IMR-90 (cell line): Measurements from ENCODE around the gene CDK11A. TPM values are rescaled to one million over a fixed set of nuclear protein-coding genes. Genes with fewer than 3 reads are reported as not detected.

Experiments
- ATAC-seq: fragments of 200-7000 bp; cut with Tn5 transposase; 2 replicates; pipeline ENCODE4 v1.9.1; 2020; ENCODE audit warnings: low read depth, mild to moderate bottlenecking, moderate library complexity
- BruUV-seq: library from RNA; stranded (reverse); fragments of 400-500 nt; replicated peaks from 2 replicates; lab custom pipeline; 2021; lab: Mats Ljungman, UMichigan
- CTCF ChIA-PET: fragments of 300-600 bp; formaldehyde crosslinking; extraction: SDS; loops from one replicate; lab custom pipeline; 2021; ENCODE audit warnings: antibody characterized with exemption; lab: Yijun Ruan, JAX
- POLR2A ChIA-PET: fragments of 300-600 bp; sonication (Branson Sonifier 250); formaldehyde crosslinking; loops from one replicate; lab custom pipeline; 2022; ENCODE audit warnings: antibody characterized with exemption; ENCODE audit not compliant: unreplicated experiment; lab: Charles Lee
- DNase-seq: peaks from one replicate; pipeline ENCODE4 v3.0.0; 2013
- H2AFZ ChIP-seq: replicated peaks from 2 replicates; pipeline ENCODE3; 2013; ENCODE audit warnings: low read length, mild to moderate bottlenecking; ENCODE audit not compliant: poor library complexity
- H2AK5ac ChIP-seq: 2 replicates; pipeline ENCODE4 v1.6.1; 2013; ENCODE audit warnings: low read depth, low read length, inconsistent platforms
- H2AK9ac ChIP-seq: replicated peaks from 2 replicates; pipeline ENCODE3; 2013; ENCODE audit warnings: mild to moderate bottlenecking, low read depth, low read length, moderate library complexity; ENCODE audit not compliant: poor library complexity
- H2BK120ac ChIP-seq: 2 replicates; pipeline ENCODE4 v1.6.1; 2013; ENCODE audit warnings: low read depth, low read length, inconsistent platforms
- H2BK15ac ChIP-seq: 3 replicates; pipeline ENCODE4 v1.6.1; 2013; ENCODE audit warnings: low read depth, low read length, inconsistent platforms
- H2BK20ac ChIP-seq: 2 replicates; pipeline ENCODE4 v1.6.1; 2013; ENCODE audit warnings: low read depth, mild to moderate bottlenecking, inconsistent platforms, low read length, moderate library complexity
- H2BK5ac ChIP-seq: 2 replicates; pipeline ENCODE4 v1.6.1; 2013; ENCODE audit warnings: mild to moderate bottlenecking, low read depth, low read length, inconsistent platforms; ENCODE audit not compliant: poor library complexity, severe bottlenecking
- H3K14ac ChIP-seq: replicated peaks from 2 replicates; pipeline ENCODE4 v1.6.1; 2013; ENCODE audit warnings: low read depth, low read length, inconsistent platforms
- H3K18ac ChIP-seq: 2 replicates; pipeline ENCODE4 v1.6.1; 2013; ENCODE audit warnings: low read depth, low read length, control low read depth
- H3K23ac ChIP-seq: 2 replicates; pipeline ENCODE4 v1.6.1; 2013; ENCODE audit warnings: low read depth, low read length, inconsistent platforms
- H3K27ac ChIP-seq: 2 replicates; pipeline ENCODE4 v1.5.1; 2013; ENCODE audit warnings: mild to moderate bottlenecking, control low read depth, low read length; ENCODE audit not compliant: insufficient read depth
- H3K27me3 ChIP-seq: 2 replicates; pipeline ENCODE4 v1.6.1; 2013; ENCODE audit warnings: low read length; ENCODE audit not compliant: control insufficient read depth, insufficient read depth
- H3K36me3 ChIP-seq: 2 replicates; pipeline ENCODE4 v1.6.1; 2013; ENCODE audit warnings: low read length, mixed read lengths; ENCODE audit not compliant: control insufficient read depth, insufficient read depth
- H3K4ac ChIP-seq: 2 replicates; pipeline ENCODE4 v1.6.1; 2013; ENCODE audit warnings: low read depth, low read length, inconsistent platforms
- H3K4me1 ChIP-seq: 2 replicates; pipeline ENCODE4 v1.6.1; 2013; ENCODE audit warnings: low read length, mixed read lengths; ENCODE audit not compliant: control insufficient read depth, insufficient read depth
- H3K4me2 ChIP-seq: 2 replicates; pipeline ENCODE4 v1.6.1; 2013; ENCODE audit warnings: low read depth, mild to moderate bottlenecking, control low read depth, low read length, moderate library complexity
- H3K4me3 ChIP-seq: 2 replicates; pipeline ENCODE4 v1.5.1; 2013; ENCODE audit warnings: low read depth, mild to moderate bottlenecking, control low read depth, low read length, moderate library complexity; ENCODE audit not compliant: insufficient read depth
- H3K56ac ChIP-seq: 2 replicates; pipeline ENCODE4 v1.6.1; 2013; ENCODE audit warnings: low read length, inconsistent platforms; ENCODE audit not compliant: insufficient read depth; ENCODE audit errors: extremely low read depth
- H3K79me1 ChIP-seq, 2 experiments: 2 replicates each; pipeline ENCODE4 v1.6.1; 2013; ENCODE audit warnings: low read length in 2 of 2, inconsistent platforms in 1 of 2, low read depth in 1 of 2
- H3K9ac ChIP-seq: 2 replicates; pipeline ENCODE4 v1.6.1; 2013; ENCODE audit warnings: low read depth, low read length, control low read depth
- H3K9me1 ChIP-seq: 2 replicates; pipeline ENCODE4 v1.6.1; 2013; ENCODE audit warnings: low read length, inconsistent platforms; ENCODE audit not compliant: insufficient read depth
- H3K9me3 ChIP-seq: 2 replicates; pipeline ENCODE4 v1.6.1; 2013; ENCODE audit warnings: low read length; ENCODE audit not compliant: control insufficient read depth, insufficient read depth
- H4K20me1 ChIP-seq: 2 replicates; pipeline ENCODE4 v1.6.1; 2013; ENCODE audit warnings: low read length, inconsistent platforms; ENCODE audit not compliant: insufficient read depth
- H4K5ac ChIP-seq: 2 replicates; pipeline ENCODE4 v1.6.1; 2013; ENCODE audit warnings: mild to moderate bottlenecking, low read depth, low read length, control low read depth
- H4K8ac ChIP-seq, 2 experiments: 2 replicates each; pipeline ENCODE4 v1.6.1; 2013; ENCODE audit warnings: low read depth in 2 of 2, low read length in 2 of 2, control low read depth in 1 of 2, inconsistent platforms in 1 of 2
- H4K91ac ChIP-seq: 2 replicates; pipeline ENCODE4 v1.6.1; 2013; ENCODE audit warnings: low read depth, low read length, inconsistent platforms; ENCODE audit not compliant: insufficient read depth
- BHLHE40 ChIP-seq: fragments of 150-350 bp; IDR thresholded peaks from 2 replicates; pipeline ENCODE4 v1.6.1; 2016; ENCODE audit warnings: mild to moderate bottlenecking, low read depth, low read length
- CEBPB ChIP-seq: IDR thresholded peaks from 2 replicates; pipeline ENCODE4 v1.6.1; 2012; ENCODE audit warnings: low read depth, low read length, improper control_type of control experiment
- CHD1 ChIP-seq: IDR thresholded peaks from 2 replicates; pipeline ENCODE4 v1.6.1; 2012; ENCODE audit warnings: low read depth, low read length, improper control_type of control experiment
- CTCF ChIP-seq: conservative IDR thresholded peaks from 2 replicates; pipeline ENCODE4 v1.5.1; 2012; ENCODE audit warnings: mild to moderate bottlenecking, low read depth, low read length, improper control_type of control experiment
- ELK1 ChIP-seq: fragments of 150-350 bp; IDR thresholded peaks from 2 replicates; pipeline ENCODE4 v1.6.1; 2016; ENCODE audit warnings: low read depth, mild to moderate bottlenecking, low read length, moderate library complexity, borderline replicate concordance
- FOS ChIP-seq: fragments of 150-350 bp; IDR thresholded peaks from 2 replicates; pipeline ENCODE4 v1.6.1; 2016; ENCODE audit warnings: low read depth, low read length
- MAFK ChIP-seq: IDR thresholded peaks from 2 replicates; pipeline ENCODE4 v1.6.1; 2012; ENCODE audit warnings: low read depth, low read length, improper control_type of control experiment
- MAZ ChIP-seq: IDR thresholded peaks from 2 replicates; pipeline ENCODE4 v1.6.1; 2012; ENCODE audit warnings: low read depth, mild to moderate bottlenecking, low read length, improper control_type of control experiment, moderate library complexity, borderline replicate concordance
- MXI1 ChIP-seq: IDR thresholded peaks from 2 replicates; pipeline ENCODE4 v1.6.1; 2012; ENCODE audit warnings: low read depth, mild to moderate bottlenecking, low read length, moderate library complexity, borderline replicate concordance
- NFE2L2 ChIP-seq: fragments of 150-350 bp; IDR thresholded peaks from 2 replicates; pipeline ENCODE4 v1.6.1; 2016; ENCODE audit warnings: low read depth, mild to moderate bottlenecking, low read length
- POLR2A ChIP-seq: IDR thresholded peaks from 2 replicates; pipeline ENCODE4 v1.6.1; 2012; ENCODE audit warnings: mild to moderate bottlenecking, low read depth, low read length
- RAD21 ChIP-seq: IDR thresholded peaks from 2 replicates; pipeline ENCODE4 v1.6.1; 2012; ENCODE audit warnings: low read length, improper control_type of control experiment
- RCOR1 ChIP-seq: IDR thresholded peaks from 2 replicates; pipeline ENCODE4 v1.6.1; 2012; ENCODE audit warnings: mild to moderate bottlenecking, low read length, improper control_type of control experiment; ENCODE audit not compliant: insufficient replicate concordance
- RFX5 ChIP-seq: IDR thresholded peaks from 2 replicates; pipeline ENCODE4 v1.8.0; 2012; ENCODE audit warnings: low read depth, mild to moderate bottlenecking, low read length, moderate library complexity
- SMC3 ChIP-seq: fragments of 150-350 bp; IDR thresholded peaks from 2 replicates; pipeline ENCODE4 v1.6.1; 2016; ENCODE audit warnings: low read depth, mild to moderate bottlenecking, antibody characterized with exemption, low read length, moderate library complexity
- USF2 ChIP-seq: fragments of 150-350 bp; IDR thresholded peaks from 2 replicates; pipeline ENCODE4 v1.6.1; 2017; ENCODE audit warnings: mild to moderate bottlenecking, antibody characterized with exemption, low read length, low read depth
- WGBS, 2 experiments: methylation state at CpG; one replicate each; pipeline versions ENCODE4 v1.1.5 to v1.1.7; 2013; ENCODE audit warnings: missing lambda C conversion rate in 2 of 2; ENCODE audit not compliant: insufficient read length in 1 of 2; ENCODE audit errors: extremely low coverage in 2 of 2; 5-methylcytosine and 5-hydroxymethylcytosine counted together
- dilution Hi-C: fragments of 300-500 bp; cut with HindIII; formaldehyde crosslinking; loops from one replicate; pipeline ENCODE4 v1.14.3; 2018; ENCODE audit warnings: low sequenced_read_pairs; ENCODE audit not compliant: unreplicated experiment
- in situ Hi-C: fragments of 300-500 bp; cut with MboI; formaldehyde crosslinking; loops from 3 replicates; pipeline ENCODE4 v1.14.3; 2019; ENCODE audit warnings: low sequenced_read_pairs, inconsistent platforms, mixed read lengths
- intact Hi-C: fragments of 100-400 bp; cut with micrococcal nuclease; formaldehyde crosslinking; loops from 2 replicates; pipeline ENCODE4 v1.10.0; 2022
- polyA plus RNA-seq, 3 experiments: library from polyadenylated mRNA; depleted of rRNA; stranded (reverse); fragments of >200 nt; gene quantifications; 2 replicates each; pipeline ENCODE4 v1.2.3, GENCODE V29; 2012; ENCODE audit warnings: low replicate concordance in 1 of 3
- total RNA-seq: library from RNA; depleted of rRNA; stranded (reverse); fragments of >200 nt; gene quantifications from 2 replicates; pipeline ENCODE4 v1.2.3, GENCODE V29; 2012

The CDK11A gene
- total and polyA plus RNA-seq, 2 of the 4 experiments (the other 2 are of a cell fraction): 1.8 to 20.0 TPM

- H3K56ac ChIP-seq: no peak overlapping the region
- no peak overlapping the region for H4K8ac ChIP-seq
- POLR2A ChIA-PET: no interaction called here
- H3K79me1 ChIP-seq: no peaks in the 10 kb centered on the region
- CTCF ChIA-PET: no interaction called here
- no peak overlapping the region for H2BK5ac ChIP-seq
- no peak for DNase-seq
- no peak overlapping the region for H3K14ac ChIP-seq
- H2AK9ac ChIP-seq: no peak overlapping the region
- H4K5ac ChIP-seq: no peak overlapping the region
- H4K20me1 ChIP-seq: peaks cover 3% of the 10 kb centered on the region; the same call in 1 of the 2 replicates
- no peak overlapping the region for H2BK120ac ChIP-seq
- H3K4ac ChIP-seq: no peak overlapping the region
- no peaks in the 10 kb centered on the region for H3K27me3 ChIP-seq
- no TSS peak for BruUV-seq
- dilution Hi-C loops (no loop called here), in situ Hi-C loops (no loop called here), intact Hi-C loops (no loop called here)
- H2BK20ac ChIP-seq: no peak overlapping the region
- ATAC-seq: no peak
- no peaks in the 10 kb centered on the region for H3K9me3 ChIP-seq
- H3K36me3 ChIP-seq: peaks cover 23% of the 10 kb centered on the region
- 100% methylated on average over 2 of the region's 17 CpGs; no CpG with 5 or more reads in 1 of the 2 experiments for WGBS, 2 experiments
- H3K4me1 ChIP-seq: peaks cover 5% of the 10 kb centered on the region
- H3K23ac ChIP-seq: no peak overlapping the region
- H2AFZ ChIP-seq: no peak overlapping the region
- H2BK15ac ChIP-seq: no peak overlapping the region
- H2AK5ac ChIP-seq: no peak overlapping the region
- H3K9me1 ChIP-seq: no peaks in the 10 kb centered on the region
- H3K9ac ChIP-seq: no peak overlapping the region
- no peak overlapping the region for H4K91ac ChIP-seq
- H3K18ac ChIP-seq: no peak overlapping the region
- no peak overlapping the region for H3K4me3 ChIP-seq
- TF ChIP-seq RCOR1 (no peak), MAFK (no peak), CTCF (no peak), CHD1 (no peak), MAZ (no peak), RAD21 (no peak), CEBPB (no peak), NFE2L2 (no peak), FOS (no peak), RFX5 (no peak), SMC3 (no peak), ELK1 (no peak), BHLHE40 (no peak), MXI1 (no peak), POLR2A (no peak), USF2 (no peak)
- H3K4me2 ChIP-seq: no peak overlapping the region
- no peak overlapping the region for H3K27ac ChIP-seq
Observed at GRCh38 chr1:1730870-1731269, 6.7 kb upstream of the CDK11A start.
